OCI-LY7 (cell line): Measurements from ENCODE around the gene ARFGAP1. TPM values are rescaled to one million over a fixed set of nuclear protein-coding genes. Genes with fewer than 3 reads are reported as not detected.

ENCODE experiments used
- BruUV-seq: library from RNA; stranded (reverse); fragments of 400-500 nt; replicated peaks from 2 replicates; lab custom pipeline; 2021; lab: Mats Ljungman, UMichigan
- CTCF ChIA-PET: fragments of 300-600 bp; sonication (Branson Sonifier 250); formaldehyde crosslinking; loops from one replicate; lab custom pipeline; 2022; ENCODE audit warnings: antibody characterized with exemption; ENCODE audit not compliant: unreplicated experiment; lab: Charles Lee
- POLR2A ChIA-PET: fragments of 300-600 bp; sonication (Branson Sonifier 250); formaldehyde crosslinking; loops from one replicate; lab custom pipeline; 2022; ENCODE audit warnings: antibody characterized with exemption; lab: Charles Lee
- DNase-seq: peaks from one replicate; pipeline ENCODE4 v3.0.0-alpha.2; 2015; ENCODE audit warnings: low spot score
- H2AFZ ChIP-seq: fragments of 200-600 bp; sonication (generic), shearing (Covaris generic); 2 replicates; pipeline ENCODE4 v1.6.1; 2014; ENCODE audit warnings: mild to moderate bottlenecking, antibody characterized with exemption, low read length, moderate library complexity
- H3K27ac ChIP-seq: fragments of 200-600 bp; sonication (generic); 2 replicates; pipeline ENCODE4 v1.5.1; 2014; ENCODE audit warnings: mixed run types, low read depth, mild to moderate bottlenecking, moderate library complexity, low read length, inconsistent platforms; ENCODE audit not compliant: poor library complexity, severe bottlenecking
- H3K36me3 ChIP-seq: fragments of 200-600 bp; sonication (generic); 2 replicates; pipeline ENCODE4 v1.6.1; 2014; ENCODE audit warnings: mild to moderate bottlenecking, antibody characterized with exemption, low read length, moderate library complexity, mixed read lengths; ENCODE audit not compliant: insufficient read depth
- H3K4me1 ChIP-seq: fragments of 200-600 bp; sonication (generic); 2 replicates; pipeline ENCODE4 v1.5.1; 2014; ENCODE audit warnings: mild to moderate bottlenecking, low read length; ENCODE audit not compliant: insufficient read depth, poor library complexity, severe bottlenecking
- H3K4me2 ChIP-seq: fragments of 200-600 bp; sonication (generic); 2 replicates; pipeline ENCODE4 v1.6.1; 2014; ENCODE audit warnings: mild to moderate bottlenecking, low read length
- H3K4me3 ChIP-seq: fragments of 200-600 bp; sonication (generic); 2 replicates; pipeline ENCODE4 v1.5.1; 2014; ENCODE audit warnings: mild to moderate bottlenecking, low read depth, low read length; ENCODE audit not compliant: poor library complexity, severe bottlenecking
- H3K79me2 ChIP-seq: fragments of 200-600 bp; sonication (generic); 2 replicates; pipeline ENCODE4 v1.6.1; 2016; ENCODE audit warnings: low read depth, mild to moderate bottlenecking, low read length, moderate library complexity, mixed read lengths; ENCODE audit not compliant: insufficient read depth
- H3K9me2 ChIP-seq: fragments of 200-600 bp; sonication (generic); 2 replicates; pipeline ENCODE4 v1.6.1; 2016; ENCODE audit warnings: mild to moderate bottlenecking, low read length, mixed read lengths; ENCODE audit not compliant: insufficient read depth
- H3K9me3 ChIP-seq: fragments of 200-600 bp; sonication (generic); 2 replicates; pipeline ENCODE4 v1.6.1; 2014; ENCODE audit warnings: mild to moderate bottlenecking, mixed run types, low read length, mixed read lengths
- H4K20me1 ChIP-seq: fragments of 200-600 bp; sonication (generic); 2 replicates; pipeline ENCODE4 v1.6.1; 2014; ENCODE audit warnings: mild to moderate bottlenecking, antibody characterized with exemption, low read length, moderate library complexity, mixed read lengths; ENCODE audit not compliant: insufficient read depth
- CTCF ChIP-seq: fragments of 200-600 bp; sonication (generic); conservative IDR thresholded peaks from 2 replicates; pipeline ENCODE4 v1.5.1; 2014; ENCODE audit warnings: mild to moderate bottlenecking, antibody characterized with exemption, low read length, moderate library complexity, mixed read lengths
- EZH2phosphoT487 ChIP-seq: fragments of 200-600 bp; sonication (generic); IDR thresholded peaks from 2 replicates; pipeline ENCODE4 v1.6.1; 2018; ENCODE audit warnings: low read depth, borderline replicate concordance, mild to moderate bottlenecking, mixed run types, antibody characterized with exemption, low read length, moderate library complexity, mixed read lengths
- intact Hi-C: fragments of 100-400 bp; cut with micrococcal nuclease; formaldehyde crosslinking; loops from one replicate; pipeline ENCODE4 v1.10.0; 2022; ENCODE audit not compliant: unreplicated experiment
- total RNA-seq, 2 experiments: library from RNA; depleted of rRNA in 1 of 2; stranded (reverse); fragments of >200 nt in 1 of 2; shearing (Covaris generic) in 1 of 2; gene quantifications; 2 replicates each; pipeline ENCODE4 v1.2.3, GENCODE V29; 2014 to 2022

The ARFGAP1 gene
- total RNA-seq, 2 experiments from 2014 or later = 57.9 to 105 TPM

GRCh38 chr20:63277466-63278272, 5.1 kb downstream of the ARFGAP1 start:
- no peak for DNase-seq
- POLR2A ChIA-PET = no interaction called here

GRCh38 chr20:63278661-63279060, 6.0 kb downstream of the ARFGAP1 start:
- TF ChIP-seq EZH2phosphoT487 = no peak
- no peak for TF ChIP-seq CTCF
- DNase-seq = no peak
- no peak overlapping the region for H2AFZ ChIP-seq
- no TSS peak for BruUV-seq
- no peaks in the 10 kb centered on the region for H3K9me2 ChIP-seq
- ChIA-PET POLR2A (no interaction called here), CTCF (no interaction called here)
- H3K36me3 ChIP-seq = peaks cover 53% of the 10 kb centered on the region; the same call in 1 of the 2 replicates
- H3K79me2 ChIP-seq = peaks cover 15% of the 10 kb centered on the region
- peaks cover 3% of the 10 kb centered on the region; the same call in 1 of the 2 replicates for H4K20me1 ChIP-seq
- H3K27ac ChIP-seq = no peak overlapping the region
- H3K4me3 ChIP-seq = no peak overlapping the region
- H3K4me2 ChIP-seq = no peak overlapping the region
- peaks cover 9% of the 10 kb centered on the region for H3K4me1 ChIP-seq
- H3K9me3 ChIP-seq = no peaks in the 10 kb centered on the region
- intact Hi-C loops = no loop called here

More at GRCh38 chr20:63277466-63278272, 5.1 kb downstream of the ARFGAP1 start:
- Histone ChIP-seq H2AFZ (no peak overlapping the region), H3K27ac (no peak overlapping the region), H3K79me2 (peaks cover 24% of the 10 kb centered on the region), H4K20me1 (peaks cover 10% of the 10 kb centered on the region; the same call in 1 of the 2 replicates), H3K9me2 (no peaks in the 10 kb centered on the region), H3K4me2 (no peak overlapping the region), H3K4me1 (peaks cover 12% of the 10 kb centered on the region), H3K9me3 (no peaks in the 10 kb centered on the region), H3K36me3 (peaks cover 49% of the 10 kb centered on the region; the same call in 1 of the 2 replicates), H3K4me3 (no peak overlapping the region)
- CTCF ChIA-PET = no interaction called here
- intact Hi-C loops = no loop called here
- TF ChIP-seq EZH2phosphoT487 (no peak), CTCF (no peak)
- BruUV-seq = no TSS peak

- no TSS peak for BruUV-seq
- intact Hi-C loops = no loop called here
- peaks cover 53% of the 10 kb centered on the region; the same call in 1 of the 2 replicates for H3K36me3 ChIP-seq
Measured at GRCh38 chr20:63279931-63280330, 7.3 kb downstream of the ARFGAP1 start.

More at GRCh38 chr20:63279931-63280330, 7.3 kb downstream of the ARFGAP1 start:
- no peak overlapping the region for H3K4me3 ChIP-seq
- H2AFZ ChIP-seq = no peak overlapping the region
- H3K79me2 ChIP-seq = peaks cover 4% of the 10 kb centered on the region; the same call in 1 of the 2 replicates
- H3K27ac ChIP-seq = no peak overlapping the region
- no peaks in the 10 kb centered on the region for H3K9me3 ChIP-seq
- DNase-seq = no peak
- no peak overlapping the region for H3K4me2 ChIP-seq
- H4K20me1 ChIP-seq = no peaks in the 10 kb centered on the region
- CTCF ChIA-PET = interaction anchor here (0.6 kb wide), 1 partner anchor 129 kb away, joined by 3 read pairs; no protein-coding TSS in a partner anchor
- no peaks in the 10 kb centered on the region for H3K9me2 ChIP-seq
- POLR2A ChIA-PET = no interaction called here
- no peak for TF ChIP-seq EZH2phosphoT487
- no peak for TF ChIP-seq CTCF
- no peaks in the 10 kb centered on the region for H3K4me1 ChIP-seq
